Measurements from ENCODE around the gene ILF2.

- no peak for TF ChIP-seq CTCF (IDR thresholded peaks at IDR 0.05)
- no peak for TF ChIP-seq POLR2A (IDR thresholded peaks at IDR 0.05)
These were observed 57.4 kb downstream of the ILF2 start for GRCh38 chr1:153613406-153613805.

All from thyroid gland (tissue), 4 donors.